Fibroblast of lung (primary cell): Measurements from ENCODE around the gene RUFY3.

Source experiments
- EZH2 ChIP-seq: IDR thresholded peaks from 2 replicates; pipeline ENCODE4 v1.5.1; 2012; ENCODE audit warnings: low read length, control low read depth, mild to moderate bottlenecking; ENCODE audit errors: missing control alignments
- TF ChIP-seq, protein P1 (sequence below), 2 donors: IDR thresholded peaks in 1 of 2; conservative IDR thresholded peaks in 1 of 2; 1 replicate in 1 of 2; 2 replicates in 1 of 2; pipeline ENCODE4 v1.5.1; 2011 to 2012; ENCODE audit warnings: low read length in 2 of 2, control low read depth in 1 of 2, inconsistent platforms in 1 of 2, low read depth in 1 of 2, mild to moderate bottlenecking in 1 of 2

DNA sequence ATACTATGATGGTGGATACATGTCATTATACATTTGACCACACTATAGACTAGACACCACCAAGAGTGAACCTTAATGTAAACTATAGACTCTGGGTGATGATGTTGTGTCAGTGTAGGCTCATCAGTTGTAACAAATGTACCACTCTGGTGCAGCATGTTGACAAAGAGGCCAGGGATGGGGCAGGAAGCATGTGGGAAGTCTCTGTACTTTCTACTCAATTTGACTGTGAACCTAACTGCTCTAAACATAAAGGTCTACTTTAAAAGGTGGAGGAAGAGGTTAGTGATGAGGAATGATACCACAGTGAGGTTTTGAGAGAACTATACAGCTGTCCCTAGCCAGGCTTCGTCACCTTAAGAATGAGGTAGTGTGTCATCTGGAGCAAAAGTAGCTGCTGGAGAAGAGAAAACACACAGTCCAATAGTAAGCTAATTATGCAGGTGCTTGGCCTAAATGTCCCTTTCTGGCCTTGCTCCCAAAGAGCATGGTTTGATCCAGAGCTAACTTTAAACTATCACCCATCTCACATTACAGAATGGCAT lies 79.6 kb downstream of the RUFY3 start:
- TF ChIP-seq EZH2 = no peak
- TF ChIP-seq, protein P1, sequence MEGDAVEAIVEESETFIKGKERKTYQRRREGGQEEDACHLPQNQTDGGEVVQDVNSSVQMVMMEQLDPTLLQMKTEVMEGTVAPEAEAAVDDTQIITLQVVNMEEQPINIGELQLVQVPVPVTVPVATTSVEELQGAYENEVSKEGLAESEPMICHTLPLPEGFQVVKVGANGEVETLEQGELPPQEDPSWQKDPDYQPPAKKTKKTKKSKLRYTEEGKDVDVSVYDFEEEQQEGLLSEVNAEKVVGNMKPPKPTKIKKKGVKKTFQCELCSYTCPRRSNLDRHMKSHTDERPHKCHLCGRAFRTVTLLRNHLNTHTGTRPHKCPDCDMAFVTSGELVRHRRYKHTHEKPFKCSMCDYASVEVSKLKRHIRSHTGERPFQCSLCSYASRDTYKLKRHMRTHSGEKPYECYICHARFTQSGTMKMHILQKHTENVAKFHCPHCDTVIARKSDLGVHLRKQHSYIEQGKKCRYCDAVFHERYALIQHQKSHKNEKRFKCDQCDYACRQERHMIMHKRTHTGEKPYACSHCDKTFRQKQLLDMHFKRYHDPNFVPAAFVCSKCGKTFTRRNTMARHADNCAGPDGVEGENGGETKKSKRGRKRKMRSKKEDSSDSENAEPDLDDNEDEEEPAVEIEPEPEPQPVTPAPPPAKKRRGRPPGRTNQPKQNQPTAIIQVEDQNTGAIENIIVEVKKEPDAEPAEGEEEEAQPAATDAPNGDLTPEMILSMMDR (conservative IDR thresholded peaks at IDR 0.05 in 1 of 2, IDR thresholded peaks at IDR 0.05 in 1 of 2; ENCODE audit: low read depth in 1 of 2, low read length in 2 of 2) = no peak
